BJ (cell line): ENCODE measurements around the gene ARHGAP42. TPM values are rescaled to one million over a fixed set of nuclear protein-coding genes. Genes with fewer than 3 reads are reported as not detected.
A peak's percentile ranks its signal among the peaks of the same experiment; 100 is the strongest.

Source experiments
- CTCF ChIA-PET: fragments of 350-600 bp; formaldehyde crosslinking; extraction: SDS; loops from one replicate; lab custom pipeline; 2021; ENCODE audit warnings: antibody characterized with exemption, inconsistent platforms; lab: Yijun Ruan, JAX
- POLR2A ChIA-PET: fragments of 300-600 bp; sonication (Branson Sonifier 250); formaldehyde crosslinking; extraction: SDS; loops from one replicate; lab custom pipeline; 2021; ENCODE audit warnings: antibody characterized with exemption; lab: Charles Lee
- DNase-seq: peaks from one replicate; pipeline ENCODE4 v3.0.0-alpha.2; 2011; ENCODE audit warnings: low read depth
- H3K27me3 ChIP-seq: 2 replicates; pipeline ENCODE4 v1.6.0; 2011; ENCODE audit warnings: low read length; ENCODE audit not compliant: control insufficient read depth, insufficient read depth
- H3K36me3 ChIP-seq: 2 replicates; pipeline ENCODE4 v1.5.1; 2011; ENCODE audit warnings: low read length; ENCODE audit not compliant: control insufficient read depth, insufficient read depth
- H3K4me3 ChIP-seq: 2 replicates; pipeline ENCODE4 v1.5.1; 2011; ENCODE audit warnings: low read depth, mild to moderate bottlenecking, control low read depth, low read length
- polyA plus RNA-seq: library from polyadenylated mRNA; depleted of rRNA; stranded (reverse); fragments of >200 nt; gene quantifications from 2 replicates; pipeline ENCODE4 v1.2.3, GENCODE V29; 2011
- TF ChIP-seq, protein P1 (sequence below): IDR thresholded peaks from 2 replicates; pipeline ENCODE4 v1.5.1; 2011; ENCODE audit warnings: low read depth, mild to moderate bottlenecking, control low read depth, inconsistent platforms, low read length, moderate library complexity; ENCODE audit not compliant: insufficient read depth

ARHGAP42 gene
- polyA plus RNA-seq, 1 experiment: 0.76 TPM

DNA sequence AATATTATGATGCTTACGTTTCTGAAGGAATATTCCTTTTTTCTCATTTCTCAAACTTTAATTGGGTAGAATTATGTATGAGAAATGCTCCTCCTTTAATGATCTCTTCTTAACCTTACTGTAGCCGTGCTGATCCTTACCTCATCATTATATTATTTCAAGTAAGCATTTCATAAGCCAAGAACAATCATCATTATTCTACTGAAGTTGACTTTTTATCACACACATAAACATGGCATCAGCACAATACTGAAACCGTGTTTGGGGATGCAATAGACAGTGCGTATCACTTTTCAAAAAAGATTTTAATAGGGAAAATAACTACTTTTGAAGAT lies 162.8 kb downstream of the ARHGAP42 start:
- DNase-seq: no peak
- Histone ChIP-seq H3K36me3 (no peaks in the 10 kb centered on the region), H3K4me3 (no peak overlapping the region), H3K27me3 (no peaks in the 10 kb centered on the region)
- CTCF ChIA-PET: interaction anchor here (0.7 to 1.4 kb wide), 2 partner anchors 27 to 162 kb away, joined by 3 to 6 read pairs; no protein-coding TSS in a partner anchor
- TF ChIP-seq, protein P1, sequence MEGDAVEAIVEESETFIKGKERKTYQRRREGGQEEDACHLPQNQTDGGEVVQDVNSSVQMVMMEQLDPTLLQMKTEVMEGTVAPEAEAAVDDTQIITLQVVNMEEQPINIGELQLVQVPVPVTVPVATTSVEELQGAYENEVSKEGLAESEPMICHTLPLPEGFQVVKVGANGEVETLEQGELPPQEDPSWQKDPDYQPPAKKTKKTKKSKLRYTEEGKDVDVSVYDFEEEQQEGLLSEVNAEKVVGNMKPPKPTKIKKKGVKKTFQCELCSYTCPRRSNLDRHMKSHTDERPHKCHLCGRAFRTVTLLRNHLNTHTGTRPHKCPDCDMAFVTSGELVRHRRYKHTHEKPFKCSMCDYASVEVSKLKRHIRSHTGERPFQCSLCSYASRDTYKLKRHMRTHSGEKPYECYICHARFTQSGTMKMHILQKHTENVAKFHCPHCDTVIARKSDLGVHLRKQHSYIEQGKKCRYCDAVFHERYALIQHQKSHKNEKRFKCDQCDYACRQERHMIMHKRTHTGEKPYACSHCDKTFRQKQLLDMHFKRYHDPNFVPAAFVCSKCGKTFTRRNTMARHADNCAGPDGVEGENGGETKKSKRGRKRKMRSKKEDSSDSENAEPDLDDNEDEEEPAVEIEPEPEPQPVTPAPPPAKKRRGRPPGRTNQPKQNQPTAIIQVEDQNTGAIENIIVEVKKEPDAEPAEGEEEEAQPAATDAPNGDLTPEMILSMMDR: no peak
- POLR2A ChIA-PET: no interaction called here

DNA sequence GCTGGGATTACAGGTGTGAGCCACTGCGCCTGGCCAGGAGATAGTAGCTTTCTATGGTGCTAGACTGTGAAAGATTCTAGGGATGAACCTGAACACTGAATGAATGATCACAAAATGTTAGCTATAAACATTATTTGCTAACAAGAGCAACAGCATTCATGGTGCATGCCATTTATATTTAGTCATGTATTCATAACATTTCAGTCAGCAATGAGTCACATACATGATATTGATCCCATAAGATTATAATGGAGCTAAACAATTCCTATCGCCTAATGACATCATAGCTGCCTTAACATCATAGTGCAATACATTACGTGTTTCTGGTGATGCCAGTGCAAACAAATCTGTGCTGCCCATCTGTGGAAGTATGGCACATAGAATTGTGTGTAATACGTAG lies 164.1 kb downstream of the ARHGAP42 start:
- TF ChIP-seq, protein P1: no peak
- CTCF ChIA-PET: interaction anchor here (1.1 to 1.3 kb wide), 2 partner anchors 9 to 169 kb away, joined by 3 to 6 read pairs; no protein-coding TSS in a partner anchor
- DNase-seq: no peak
- Histone ChIP-seq H3K27me3 (no peaks in the 10 kb centered on the region), H3K36me3 (no peaks in the 10 kb centered on the region), H3K4me3 (no peak overlapping the region)
- POLR2A ChIA-PET: no interaction called here

DNA sequence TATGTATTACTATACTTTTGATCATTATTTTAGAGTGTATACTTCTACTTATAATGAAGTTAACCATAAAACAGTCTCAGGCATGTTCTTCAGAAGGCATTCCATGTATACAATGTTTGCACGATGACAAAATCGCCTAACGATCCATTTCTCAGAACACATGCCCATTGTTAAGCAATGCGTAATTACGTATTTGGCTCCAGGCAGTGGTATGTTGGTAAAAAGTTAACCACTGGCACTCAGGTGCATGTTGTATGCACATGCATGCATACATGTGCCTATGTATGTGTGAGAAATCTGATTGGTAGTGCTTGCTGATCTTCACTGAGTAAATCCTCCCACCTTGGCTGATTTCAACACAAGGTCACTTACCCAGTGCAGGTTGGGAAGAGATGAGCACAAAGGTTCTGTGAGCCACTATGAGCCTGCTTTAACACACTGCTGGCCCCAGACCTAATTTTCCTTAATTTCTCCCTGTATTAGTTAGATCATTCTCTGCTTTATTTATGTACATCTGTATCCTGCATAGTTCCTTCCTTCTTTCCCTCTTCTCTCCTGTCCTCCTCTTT lies 164.6 kb downstream of the ARHGAP42 start:
- TF ChIP-seq, protein P1: no peak
- POLR2A ChIA-PET: no interaction called here
- DNase-seq: no peak
- no peaks in the 10 kb centered on the region for H3K27me3 ChIP-seq
- no peak overlapping the region for H3K4me3 ChIP-seq
- no peaks in the 10 kb centered on the region for H3K36me3 ChIP-seq
- CTCF ChIA-PET: interaction anchor here (1.1 to 1.3 kb wide), 2 partner anchors 10 to 170 kb away, joined by 3 to 6 read pairs; no protein-coding TSS in a partner anchor

DNA sequence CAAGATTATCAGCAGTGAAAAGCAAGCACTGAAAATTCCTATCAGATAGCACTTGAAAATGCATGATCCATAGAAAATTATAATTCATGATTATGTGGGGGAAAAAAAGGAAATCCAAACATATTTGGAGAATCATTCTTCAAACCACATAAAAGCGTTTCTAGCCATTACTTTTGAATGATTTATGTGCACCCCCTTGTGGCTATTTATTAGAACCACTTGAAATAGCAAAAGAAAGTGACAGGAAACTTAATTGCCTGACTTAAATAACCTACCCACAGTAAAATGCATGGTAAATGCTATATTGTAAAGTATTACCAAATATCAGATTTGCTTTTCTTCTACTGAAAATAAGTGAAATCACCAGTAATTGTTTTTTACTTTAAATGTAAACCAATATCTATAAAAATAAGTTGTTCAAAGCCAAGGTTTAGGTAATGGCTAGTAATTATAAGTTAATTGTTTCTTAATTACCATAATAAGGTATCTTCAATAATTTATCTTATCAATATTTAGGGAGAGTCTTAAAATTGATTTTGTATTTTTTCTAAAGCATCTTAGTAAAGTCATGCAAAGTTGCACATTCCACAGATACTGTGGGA lies 168.5 kb downstream of the ARHGAP42 start:
- no peak for DNase-seq
- Histone ChIP-seq H3K27me3 (no peaks in the 10 kb centered on the region), H3K4me3 (no peak overlapping the region), H3K36me3 (no peaks in the 10 kb centered on the region)
- ChIA-PET POLR2A (no interaction called here), CTCF (interaction anchor here (0.8 to 1.2 kb wide), 2 partner anchors 172 to 174 kb away, joined by 3 to 6 read pairs; no protein-coding TSS in a partner anchor)
- TF ChIP-seq, protein P1: peak; percentile 31; the same call in 1 of the 2 replicates

DNA sequence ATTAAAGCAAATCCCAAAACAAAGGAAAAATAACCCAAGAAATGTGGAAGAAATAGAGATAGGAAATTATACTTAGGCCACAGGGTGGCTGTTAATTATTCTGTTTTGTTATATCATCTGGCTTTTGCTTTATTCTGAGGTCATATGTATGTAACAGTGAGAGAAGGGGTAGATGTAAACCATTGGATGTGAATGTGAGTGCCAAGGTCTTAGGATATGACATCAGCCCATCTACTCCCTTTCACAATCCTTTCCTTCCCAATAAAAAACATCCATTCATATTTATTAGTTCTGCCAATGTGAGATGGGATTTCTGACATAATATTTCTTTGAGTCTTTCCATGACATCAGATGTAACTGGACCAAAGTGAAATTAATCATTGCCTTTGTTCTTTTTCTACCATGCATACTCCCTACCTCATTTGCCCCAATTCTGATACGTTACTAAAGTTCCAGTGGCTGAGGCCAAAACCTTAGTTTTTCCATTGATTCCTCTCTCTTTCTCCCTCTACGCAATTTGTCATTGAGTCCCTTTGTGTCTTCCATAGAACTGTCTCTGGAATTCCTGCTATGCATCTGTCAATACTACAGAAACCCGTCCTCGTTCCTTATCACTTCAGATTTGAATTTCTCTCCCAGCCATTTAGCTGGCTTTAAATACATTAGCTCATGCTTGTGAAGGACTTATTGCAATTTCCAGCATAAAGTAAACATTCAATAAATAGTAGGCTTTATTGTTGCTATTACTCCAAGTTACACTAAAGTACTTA lies 170.3 kb downstream of the ARHGAP42 start:
- no peak for DNase-seq
- Histone ChIP-seq H3K4me3 (no peak overlapping the region), H3K27me3 (no peaks in the 10 kb centered on the region), H3K36me3 (no peaks in the 10 kb centered on the region)
- TF ChIP-seq, protein P1: no peak
- CTCF ChIA-PET: interaction anchor here (0.7 to 2.5 kb wide), 3 partner anchors 8 to 577 kb away, joined by 3 to 15 read pairs (median 3); no protein-coding TSS in a partner anchor
- POLR2A ChIA-PET: no interaction called here
